IMR-90 (cell line): ENCODE data around the gene ZNF266. TPM values are rescaled to one million over a fixed set of nuclear protein-coding genes. Genes with fewer than 3 reads are reported as not detected.

Source experiments
- ATAC-seq: fragments of 200-7000 bp; cut with Tn5 transposase; 2 replicates; pipeline ENCODE4 v1.9.1; 2020; ENCODE audit warnings: low read depth, mild to moderate bottlenecking, moderate library complexity
- BruUV-seq: library from RNA; stranded (reverse); fragments of 400-500 nt; replicated peaks from 2 replicates; lab custom pipeline; 2021; lab: Mats Ljungman, UMichigan
- CTCF ChIA-PET: fragments of 300-600 bp; formaldehyde crosslinking; extraction: SDS; loops from one replicate; lab custom pipeline; 2021; ENCODE audit warnings: antibody characterized with exemption; lab: Yijun Ruan, JAX
- POLR2A ChIA-PET: fragments of 300-600 bp; sonication (Branson Sonifier 250); formaldehyde crosslinking; loops from one replicate; lab custom pipeline; 2022; ENCODE audit warnings: antibody characterized with exemption; ENCODE audit not compliant: unreplicated experiment; lab: Charles Lee
- DNase-seq: peaks from one replicate; pipeline ENCODE4 v3.0.0; 2013
- H2AFZ ChIP-seq: replicated peaks from 2 replicates; pipeline ENCODE3; 2013; ENCODE audit warnings: low read length, mild to moderate bottlenecking; ENCODE audit not compliant: poor library complexity
- H2AK5ac ChIP-seq: 2 replicates; pipeline ENCODE4 v1.6.1; 2013; ENCODE audit warnings: low read depth, low read length, inconsistent platforms
- H2AK9ac ChIP-seq: replicated peaks from 2 replicates; pipeline ENCODE3; 2013; ENCODE audit warnings: mild to moderate bottlenecking, low read depth, low read length, moderate library complexity; ENCODE audit not compliant: poor library complexity
- H2BK120ac ChIP-seq: 2 replicates; pipeline ENCODE4 v1.6.1; 2013; ENCODE audit warnings: low read depth, low read length, inconsistent platforms
- H2BK15ac ChIP-seq: 3 replicates; pipeline ENCODE4 v1.6.1; 2013; ENCODE audit warnings: low read depth, low read length, inconsistent platforms
- H2BK20ac ChIP-seq: 2 replicates; pipeline ENCODE4 v1.6.1; 2013; ENCODE audit warnings: low read depth, mild to moderate bottlenecking, inconsistent platforms, low read length, moderate library complexity
- H2BK5ac ChIP-seq: 2 replicates; pipeline ENCODE4 v1.6.1; 2013; ENCODE audit warnings: mild to moderate bottlenecking, low read depth, low read length, inconsistent platforms; ENCODE audit not compliant: poor library complexity, severe bottlenecking
- H3K14ac ChIP-seq: replicated peaks from 2 replicates; pipeline ENCODE4 v1.6.1; 2013; ENCODE audit warnings: low read depth, low read length, inconsistent platforms
- H3K18ac ChIP-seq: 2 replicates; pipeline ENCODE4 v1.6.1; 2013; ENCODE audit warnings: low read depth, low read length, control low read depth
- H3K23ac ChIP-seq: 2 replicates; pipeline ENCODE4 v1.6.1; 2013; ENCODE audit warnings: low read depth, low read length, inconsistent platforms
- H3K27ac ChIP-seq: 2 replicates; pipeline ENCODE4 v1.5.1; 2013; ENCODE audit warnings: mild to moderate bottlenecking, control low read depth, low read length; ENCODE audit not compliant: insufficient read depth
- H3K27me3 ChIP-seq: 2 replicates; pipeline ENCODE4 v1.6.1; 2013; ENCODE audit warnings: low read length; ENCODE audit not compliant: control insufficient read depth, insufficient read depth
- H3K36me3 ChIP-seq: 2 replicates; pipeline ENCODE4 v1.6.1; 2013; ENCODE audit warnings: low read length, mixed read lengths; ENCODE audit not compliant: control insufficient read depth, insufficient read depth
- H3K4ac ChIP-seq: 2 replicates; pipeline ENCODE4 v1.6.1; 2013; ENCODE audit warnings: low read depth, low read length, inconsistent platforms
- H3K4me1 ChIP-seq: 2 replicates; pipeline ENCODE4 v1.6.1; 2013; ENCODE audit warnings: low read length, mixed read lengths; ENCODE audit not compliant: control insufficient read depth, insufficient read depth
- H3K4me2 ChIP-seq: 2 replicates; pipeline ENCODE4 v1.6.1; 2013; ENCODE audit warnings: low read depth, mild to moderate bottlenecking, control low read depth, low read length, moderate library complexity
- H3K4me3 ChIP-seq: 2 replicates; pipeline ENCODE4 v1.5.1; 2013; ENCODE audit warnings: low read depth, mild to moderate bottlenecking, control low read depth, low read length, moderate library complexity; ENCODE audit not compliant: insufficient read depth
- H3K56ac ChIP-seq: 2 replicates; pipeline ENCODE4 v1.6.1; 2013; ENCODE audit warnings: low read length, inconsistent platforms; ENCODE audit not compliant: insufficient read depth; ENCODE audit errors: extremely low read depth
- H3K79me1 ChIP-seq, 2 experiments: 2 replicates each; pipeline ENCODE4 v1.6.1; 2013; ENCODE audit warnings: low read length in 2 of 2, inconsistent platforms in 1 of 2, low read depth in 1 of 2
- H3K9ac ChIP-seq: 2 replicates; pipeline ENCODE4 v1.6.1; 2013; ENCODE audit warnings: low read depth, low read length, control low read depth
- H3K9me1 ChIP-seq: 2 replicates; pipeline ENCODE4 v1.6.1; 2013; ENCODE audit warnings: low read length, inconsistent platforms; ENCODE audit not compliant: insufficient read depth
- H3K9me3 ChIP-seq: 2 replicates; pipeline ENCODE4 v1.6.1; 2013; ENCODE audit warnings: low read length; ENCODE audit not compliant: control insufficient read depth, insufficient read depth
- H4K20me1 ChIP-seq: 2 replicates; pipeline ENCODE4 v1.6.1; 2013; ENCODE audit warnings: low read length, inconsistent platforms; ENCODE audit not compliant: insufficient read depth
- H4K5ac ChIP-seq: 2 replicates; pipeline ENCODE4 v1.6.1; 2013; ENCODE audit warnings: mild to moderate bottlenecking, low read depth, low read length, control low read depth
- H4K8ac ChIP-seq, 2 experiments: 2 replicates each; pipeline ENCODE4 v1.6.1; 2013; ENCODE audit warnings: low read depth in 2 of 2, low read length in 2 of 2, control low read depth in 1 of 2, inconsistent platforms in 1 of 2
- H4K91ac ChIP-seq: 2 replicates; pipeline ENCODE4 v1.6.1; 2013; ENCODE audit warnings: low read depth, low read length, inconsistent platforms; ENCODE audit not compliant: insufficient read depth
- BHLHE40 ChIP-seq: fragments of 150-350 bp; IDR thresholded peaks from 2 replicates; pipeline ENCODE4 v1.6.1; 2016; ENCODE audit warnings: mild to moderate bottlenecking, low read depth, low read length
- CEBPB ChIP-seq: IDR thresholded peaks from 2 replicates; pipeline ENCODE4 v1.6.1; 2012; ENCODE audit warnings: low read depth, low read length, improper control_type of control experiment
- CHD1 ChIP-seq: IDR thresholded peaks from 2 replicates; pipeline ENCODE4 v1.6.1; 2012; ENCODE audit warnings: low read depth, low read length, improper control_type of control experiment
- FOS ChIP-seq: fragments of 150-350 bp; IDR thresholded peaks from 2 replicates; pipeline ENCODE4 v1.6.1; 2016; ENCODE audit warnings: low read depth, low read length
- MAFK ChIP-seq: IDR thresholded peaks from 2 replicates; pipeline ENCODE4 v1.6.1; 2012; ENCODE audit warnings: low read depth, low read length, improper control_type of control experiment
- MAZ ChIP-seq: IDR thresholded peaks from 2 replicates; pipeline ENCODE4 v1.6.1; 2012; ENCODE audit warnings: low read depth, mild to moderate bottlenecking, low read length, improper control_type of control experiment, moderate library complexity, borderline replicate concordance
- MXI1 ChIP-seq: IDR thresholded peaks from 2 replicates; pipeline ENCODE4 v1.6.1; 2012; ENCODE audit warnings: low read depth, mild to moderate bottlenecking, low read length, moderate library complexity, borderline replicate concordance
- NFE2L2 ChIP-seq: fragments of 150-350 bp; IDR thresholded peaks from 2 replicates; pipeline ENCODE4 v1.6.1; 2016; ENCODE audit warnings: low read depth, mild to moderate bottlenecking, low read length
- POLR2A ChIP-seq: IDR thresholded peaks from 2 replicates; pipeline ENCODE4 v1.6.1; 2012; ENCODE audit warnings: mild to moderate bottlenecking, low read depth, low read length
- RAD21 ChIP-seq: IDR thresholded peaks from 2 replicates; pipeline ENCODE4 v1.6.1; 2012; ENCODE audit warnings: low read length, improper control_type of control experiment
- RCOR1 ChIP-seq: IDR thresholded peaks from 2 replicates; pipeline ENCODE4 v1.6.1; 2012; ENCODE audit warnings: mild to moderate bottlenecking, low read length, improper control_type of control experiment; ENCODE audit not compliant: insufficient replicate concordance
- RFX5 ChIP-seq: IDR thresholded peaks from 2 replicates; pipeline ENCODE4 v1.8.0; 2012; ENCODE audit warnings: low read depth, mild to moderate bottlenecking, low read length, moderate library complexity
- SMC3 ChIP-seq: fragments of 150-350 bp; IDR thresholded peaks from 2 replicates; pipeline ENCODE4 v1.6.1; 2016; ENCODE audit warnings: low read depth, mild to moderate bottlenecking, antibody characterized with exemption, low read length, moderate library complexity
- USF2 ChIP-seq: fragments of 150-350 bp; IDR thresholded peaks from 2 replicates; pipeline ENCODE4 v1.6.1; 2017; ENCODE audit warnings: mild to moderate bottlenecking, antibody characterized with exemption, low read length, low read depth
- WGBS, 2 experiments: methylation state at CpG; one replicate each; pipeline versions ENCODE4 v1.1.5 to v1.1.7; 2013; ENCODE audit warnings: missing lambda C conversion rate in 2 of 2; ENCODE audit not compliant: insufficient read length in 1 of 2; ENCODE audit errors: extremely low coverage in 2 of 2; 5-methylcytosine and 5-hydroxymethylcytosine counted together
- dilution Hi-C: fragments of 300-500 bp; cut with HindIII; formaldehyde crosslinking; loops from one replicate; pipeline ENCODE4 v1.14.3; 2018; ENCODE audit warnings: low sequenced_read_pairs; ENCODE audit not compliant: unreplicated experiment
- in situ Hi-C: fragments of 300-500 bp; cut with MboI; formaldehyde crosslinking; loops from 3 replicates; pipeline ENCODE4 v1.14.3; 2019; ENCODE audit warnings: low sequenced_read_pairs, inconsistent platforms, mixed read lengths
- intact Hi-C: fragments of 100-400 bp; cut with micrococcal nuclease; formaldehyde crosslinking; loops from 2 replicates; pipeline ENCODE4 v1.10.0; 2022
- polyA plus RNA-seq, 3 experiments: library from polyadenylated mRNA; depleted of rRNA; stranded (reverse); fragments of >200 nt; gene quantifications; 2 replicates each; pipeline ENCODE4 v1.2.3, GENCODE V29; 2012; ENCODE audit warnings: low replicate concordance in 1 of 3
- total RNA-seq: library from RNA; depleted of rRNA; stranded (reverse); fragments of >200 nt; gene quantifications from 2 replicates; pipeline ENCODE4 v1.2.3, GENCODE V29; 2012
- TF ChIP-seq, protein P1 (sequence below): fragments of 150-350 bp; IDR thresholded peaks from 2 replicates; pipeline ENCODE4 v1.6.1; 2016; ENCODE audit warnings: low read depth, mild to moderate bottlenecking, low read length, moderate library complexity, borderline replicate concordance
- TF ChIP-seq, protein P2 (sequence below): conservative IDR thresholded peaks from 2 replicates; pipeline ENCODE4 v1.5.1; 2012; ENCODE audit warnings: mild to moderate bottlenecking, low read depth, low read length, improper control_type of control experiment

The ZNF266 gene
- total and polyA plus RNA-seq, 2 of the 4 experiments (the other 2 are of a cell fraction), result 9.3 to 9.8 TPM

GRCh38 chr19:9362905-9363304 lies 72.5 kb downstream of the ZNF266 start, which contains the start of gene ZNF177:
Gene ZNF177, plus strand, starts transcription at chr19:9363013. Its CDS starts 15,299 bp downstream, at chr19:9378312.
- POLR2A ChIA-PET, result interaction anchor here (0.6 kb wide), 1 partner anchor 259 kb away, joined by 3 read pairs; no protein-coding TSS in a partner anchor
- TF ChIP-seq BHLHE40 (no peak), MAZ (no peak), SMC3 (no peak), RCOR1 (no peak), FOS (no peak), USF2 (no peak), CEBPB (no peak), RFX5 (no peak), NFE2L2 (no peak), RAD21 (no peak), MAFK (no peak), CHD1 (no peak), POLR2A (no peak), MXI1 (no peak)
- TF ChIP-seq, protein P1, sequence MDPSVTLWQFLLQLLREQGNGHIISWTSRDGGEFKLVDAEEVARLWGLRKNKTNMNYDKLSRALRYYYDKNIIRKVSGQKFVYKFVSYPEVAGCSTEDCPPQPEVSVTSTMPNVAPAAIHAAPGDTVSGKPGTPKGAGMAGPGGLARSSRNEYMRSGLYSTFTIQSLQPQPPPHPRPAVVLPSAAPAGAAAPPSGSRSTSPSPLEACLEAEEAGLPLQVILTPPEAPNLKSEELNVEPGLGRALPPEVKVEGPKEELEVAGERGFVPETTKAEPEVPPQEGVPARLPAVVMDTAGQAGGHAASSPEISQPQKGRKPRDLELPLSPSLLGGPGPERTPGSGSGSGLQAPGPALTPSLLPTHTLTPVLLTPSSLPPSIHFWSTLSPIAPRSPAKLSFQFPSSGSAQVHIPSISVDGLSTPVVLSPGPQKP, result no peak
- TF ChIP-seq, protein P2, sequence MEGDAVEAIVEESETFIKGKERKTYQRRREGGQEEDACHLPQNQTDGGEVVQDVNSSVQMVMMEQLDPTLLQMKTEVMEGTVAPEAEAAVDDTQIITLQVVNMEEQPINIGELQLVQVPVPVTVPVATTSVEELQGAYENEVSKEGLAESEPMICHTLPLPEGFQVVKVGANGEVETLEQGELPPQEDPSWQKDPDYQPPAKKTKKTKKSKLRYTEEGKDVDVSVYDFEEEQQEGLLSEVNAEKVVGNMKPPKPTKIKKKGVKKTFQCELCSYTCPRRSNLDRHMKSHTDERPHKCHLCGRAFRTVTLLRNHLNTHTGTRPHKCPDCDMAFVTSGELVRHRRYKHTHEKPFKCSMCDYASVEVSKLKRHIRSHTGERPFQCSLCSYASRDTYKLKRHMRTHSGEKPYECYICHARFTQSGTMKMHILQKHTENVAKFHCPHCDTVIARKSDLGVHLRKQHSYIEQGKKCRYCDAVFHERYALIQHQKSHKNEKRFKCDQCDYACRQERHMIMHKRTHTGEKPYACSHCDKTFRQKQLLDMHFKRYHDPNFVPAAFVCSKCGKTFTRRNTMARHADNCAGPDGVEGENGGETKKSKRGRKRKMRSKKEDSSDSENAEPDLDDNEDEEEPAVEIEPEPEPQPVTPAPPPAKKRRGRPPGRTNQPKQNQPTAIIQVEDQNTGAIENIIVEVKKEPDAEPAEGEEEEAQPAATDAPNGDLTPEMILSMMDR, result no peak
- no peak within 1 kb of the TSS for H3K27ac ChIP-seq

More at GRCh38 chr19:9362905-9363304, 72.5 kb downstream of the ZNF266 start, which contains the start of gene ZNF177:
- Histone ChIP-seq H4K20me1 (no peaks in the 10 kb centered on the region), H2AFZ (peak within 1 kb of the TSS; percentile 58), H3K9me3 (peaks cover 42% of the 10 kb centered on the region), H2AK9ac (no peak within 1 kb of the TSS), H3K4me2 (peak within 1 kb of the TSS; percentile 82), H3K18ac (no peak within 1 kb of the TSS), H4K8ac (0 out of 4 replicates have a peak within 1 kb of the TSS, but pooled peaks of 1 of the 2 experiments have one; percentile 48), H2BK120ac (no peak within 1 kb of the TSS), H3K4me3 (peak within 1 kb of the TSS; percentile 80), H3K9me1 (no peaks in the 10 kb centered on the region), H2BK15ac (no peak within 1 kb of the TSS), H3K9ac (no peak within 1 kb of the TSS), H3K4me1 (no peaks in the 10 kb centered on the region), H2BK20ac (no peak within 1 kb of the TSS), H4K5ac (no peak within 1 kb of the TSS), H4K91ac (no peak within 1 kb of the TSS), H2BK5ac (no peak within 1 kb of the TSS), H3K56ac (no peak within 1 kb of the TSS), H3K36me3 (peaks cover under 1% of the 10 kb centered on the region; the same call in 1 of the 2 replicates), H3K27me3 (no peaks in the 10 kb centered on the region), H3K23ac (no peak within 1 kb of the TSS), H2AK5ac (no peak within 1 kb of the TSS), H3K14ac (no peak within 1 kb of the TSS), H3K4ac (no peak within 1 kb of the TSS), H3K79me1 (no peaks in the 10 kb centered on the region)
- BruUV-seq, result no TSS peak
- no peak for DNase-seq
- intact Hi-C loops, result no loop called here
- peak; percentile 77 for ATAC-seq
- dilution Hi-C loops, result no loop called here
- in situ Hi-C loops, result no loop called here
- WGBS, 2 experiments, result 8% methylated on average over 12 of the region's 28 CpGs; no CpG with 5 or more reads in 1 of the 2 experiments
- CTCF ChIA-PET, result no interaction called here
